K562 (cell line): ENCODE measurements around the gene PGGHG. TPM values are rescaled to one million over a fixed set of nuclear protein-coding genes. Genes with fewer than 3 reads are reported as not detected.
A peak's percentile ranks its signal among the peaks of the same experiment; 100 is the strongest.

Experiments
- DACH1 ChIP-seq: fragments of 450-650 bp; IDR thresholded peaks from 2 replicates; pipeline ENCODE4 v1.6.1; 2018; ENCODE audit not compliant: partially characterized antibody
- DPF2 ChIP-seq: fragments of 450-650 bp; IDR thresholded peaks from 2 replicates; pipeline ENCODE4 v1.6.1; 2016
- ELF4 ChIP-seq: fragments of 450-650 bp; formaldehyde crosslinking; IDR thresholded peaks from 2 replicates; pipeline ENCODE4 v1.4.0; 2022; ENCODE audit warnings: missing genetic modification characterization
- FOXK2 ChIP-seq, 2 experiments: fragments of 450-650 bp; IDR thresholded peaks in 1 of 2; conservative IDR thresholded peaks in 1 of 2; 2 replicates each; pipeline ENCODE4 v1.6.1; 2016; ENCODE audit warnings: low read depth in 2 of 2, mild to moderate bottlenecking in 1 of 2
- HNRNPUL1 ChIP-seq: fragments of 200-400 bp; formaldehyde crosslinking; IDR thresholded peaks from 2 replicates; pipeline ENCODE4 v1.6.1; 2017; ENCODE audit warnings: low read length
- MAFG ChIP-seq: fragments of 450-650 bp; conservative IDR thresholded peaks from 2 replicates; pipeline ENCODE4 v1.6.1; 2016; ENCODE audit warnings: missing genetic modification characterization, missing compliant biosample characterization
- NFRKB ChIP-seq: fragments of 450-650 bp; IDR thresholded peaks from 2 replicates; pipeline ENCODE4 v1.6.1; 2016; ENCODE audit warnings: low read depth
- TBL1XR1 ChIP-seq, 2 experiments: IDR thresholded peaks; 2 replicates each; pipeline ENCODE4 v1.6.1; 2012; ENCODE audit warnings: improper control_type of control experiment in 2 of 2, low read length in 2 of 2, mild to moderate bottlenecking in 1 of 2
- ZFPM2 ChIP-seq: fragments of 250-450 bp; sonication (Bioruptor Pico); IDR thresholded peaks from 2 replicates; pipeline ENCODE4 v1.5.1; 2022; ENCODE audit warnings: mild to moderate bottlenecking
- ZNF121 ChIP-seq: sonication (generic); formaldehyde crosslinking; conservative IDR thresholded peaks from 2 replicates; pipeline ENCODE4 v1.8.0; 2022; ENCODE audit warnings: missing genetic modification reagents
- ZNF24 ChIP-seq: fragments of 450-650 bp; IDR thresholded peaks from 2 replicates; pipeline ENCODE4 v1.6.1; 2016
- polyA plus RNA-seq, 8 experiments: library from polyadenylated mRNA; depleted of rRNA in 4 of 8; stranded (reverse) in 5 of 8; unstranded in 3 of 8; fragments of >200 nt; fragmentation: Nextera tagmentation in 2 of 8; fragmentation: Illumina TruSeq in 1 of 8; extraction: Ambion mirVana in 2 of 8; extraction: Trizol in 1 of 8; gene quantifications; 2 replicates each; pipeline versions ENCODE4 v1.2.1 to v1.2.3, GENCODE V29; 2011 to 2014; ENCODE audit warnings: inconsistent platforms in 1 of 8, missing spikeins in 1 of 8
- total RNA-seq, 7 experiments: library from RNA; depleted of rRNA in 6 of 7; stranded (reverse); fragments of >200 nt in 6 of 7; fragmentation: Illumina TruSeq in 2 of 7; extraction: Trizol in 2 of 7; gene quantifications; 2 replicates each; pipeline versions ENCODE4 v1.2.1 to v1.2.3, GENCODE V29; 2011 to 2021; ENCODE audit warnings: low replicate concordance in 1 of 7
- TF ChIP-seq, protein P1 (sequence below), 2 experiments: fragments of 450-650 bp; IDR thresholded peaks; 2 replicates each; pipeline ENCODE4 v1.6.1; 2018; ENCODE audit warnings: mild to moderate bottlenecking in 2 of 2, low read depth in 1 of 2; ENCODE audit not compliant: partially characterized antibody in 2 of 2
- TF ChIP-seq, protein P2 (sequence below): fragments of 450-650 bp; conservative IDR thresholded peaks from 2 replicates; pipeline ENCODE4 v1.6.1; 2016; ENCODE audit warnings: missing genetic modification characterization, low read depth, mild to moderate bottlenecking, control low read depth, missing compliant biosample characterization
- TF ChIP-seq, protein P3 (sequence below), 2 experiments: IDR thresholded peaks in 1 of 2; conservative IDR thresholded peaks in 1 of 2; 2 replicates each; pipeline ENCODE4 v1.6.1; 2016; ENCODE audit warnings: low read depth in 2 of 2, mild to moderate bottlenecking in 1 of 2, missing compliant biosample characterization in 1 of 2, missing genetic modification characterization in 1 of 2, moderate library complexity in 1 of 2
- TF ChIP-seq, protein P4 (sequence below): sonication (generic); formaldehyde crosslinking; IDR thresholded peaks from 2 replicates; pipeline ENCODE4 v1.8.1; 2023; ENCODE audit warnings: mild to moderate bottlenecking, missing genetic modification reagents
- TF ChIP-seq, protein P5 (sequence below): fragments of 200-800 bp; sonication (Bioruptor generic); IDR thresholded peaks from 2 replicates; pipeline ENCODE4 v1.6.1; 2017; ENCODE audit warnings: missing genetic modification characterization, missing compliant biosample characterization

Gene PGGHG
- total and polyA plus RNA-seq, 9 of the 15 experiments (the other 6 are each of a cell fraction or from before 2014, with no cell fraction given) = 0.38 to 85.1 (median 18.1) TPM

DNA sequence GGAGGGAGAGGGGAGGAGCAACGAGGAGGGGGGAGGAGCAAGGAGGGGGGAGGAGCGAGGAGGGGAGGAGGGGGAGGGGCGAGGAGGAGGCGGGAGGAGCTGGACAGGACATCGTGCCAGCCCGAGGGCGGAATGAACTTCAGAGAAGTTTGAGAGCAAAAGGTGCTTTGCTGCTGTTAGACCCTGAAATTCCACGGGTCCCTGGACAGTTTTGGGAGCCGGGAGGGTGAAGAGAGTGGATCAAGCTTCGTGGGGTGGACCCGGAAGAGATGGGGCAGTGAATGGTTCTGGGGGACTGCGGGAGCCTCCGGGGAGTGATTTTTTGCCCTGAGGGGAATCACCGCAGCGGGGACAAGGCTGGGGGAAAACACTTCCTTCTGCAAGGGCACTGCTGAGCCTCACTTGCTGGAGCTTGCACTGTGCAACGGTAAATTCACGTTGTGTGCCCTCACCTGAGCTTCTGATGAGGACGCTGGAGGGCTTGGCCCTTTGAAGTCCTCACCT is 21.4 kb upstream of the PGGHG start (continued):
- TF ChIP-seq, protein P1, sequence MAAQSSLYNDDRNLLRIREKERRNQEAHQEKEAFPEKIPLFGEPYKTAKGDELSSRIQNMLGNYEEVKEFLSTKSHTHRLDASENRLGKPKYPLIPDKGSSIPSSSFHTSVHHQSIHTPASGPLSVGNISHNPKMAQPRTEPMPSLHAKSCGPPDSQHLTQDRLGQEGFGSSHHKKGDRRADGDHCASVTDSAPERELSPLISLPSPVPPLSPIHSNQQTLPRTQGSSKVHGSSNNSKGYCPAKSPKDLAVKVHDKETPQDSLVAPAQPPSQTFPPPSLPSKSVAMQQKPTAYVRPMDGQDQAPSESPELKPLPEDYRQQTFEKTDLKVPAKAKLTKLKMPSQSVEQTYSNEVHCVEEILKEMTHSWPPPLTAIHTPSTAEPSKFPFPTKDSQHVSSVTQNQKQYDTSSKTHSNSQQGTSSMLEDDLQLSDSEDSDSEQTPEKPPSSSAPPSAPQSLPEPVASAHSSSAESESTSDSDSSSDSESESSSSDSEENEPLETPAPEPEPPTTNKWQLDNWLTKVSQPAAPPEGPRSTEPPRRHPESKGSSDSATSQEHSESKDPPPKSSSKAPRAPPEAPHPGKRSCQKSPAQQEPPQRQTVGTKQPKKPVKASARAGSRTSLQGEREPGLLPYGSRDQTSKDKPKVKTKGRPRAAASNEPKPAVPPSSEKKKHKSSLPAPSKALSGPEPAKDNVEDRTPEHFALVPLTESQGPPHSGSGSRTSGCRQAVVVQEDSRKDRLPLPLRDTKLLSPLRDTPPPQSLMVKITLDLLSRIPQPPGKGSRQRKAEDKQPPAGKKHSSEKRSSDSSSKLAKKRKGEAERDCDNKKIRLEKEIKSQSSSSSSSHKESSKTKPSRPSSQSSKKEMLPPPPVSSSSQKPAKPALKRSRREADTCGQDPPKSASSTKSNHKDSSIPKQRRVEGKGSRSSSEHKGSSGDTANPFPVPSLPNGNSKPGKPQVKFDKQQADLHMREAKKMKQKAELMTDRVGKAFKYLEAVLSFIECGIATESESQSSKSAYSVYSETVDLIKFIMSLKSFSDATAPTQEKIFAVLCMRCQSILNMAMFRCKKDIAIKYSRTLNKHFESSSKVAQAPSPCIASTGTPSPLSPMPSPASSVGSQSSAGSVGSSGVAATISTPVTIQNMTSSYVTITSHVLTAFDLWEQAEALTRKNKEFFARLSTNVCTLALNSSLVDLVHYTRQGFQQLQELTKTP (IDR thresholded peaks at IDR 0.05; ENCODE audit: low read depth in 1 of 2, partially characterized antibody in 2 of 2) = peak in 1 of 2 experiments; percentile 40
- TF ChIP-seq, protein P2, sequence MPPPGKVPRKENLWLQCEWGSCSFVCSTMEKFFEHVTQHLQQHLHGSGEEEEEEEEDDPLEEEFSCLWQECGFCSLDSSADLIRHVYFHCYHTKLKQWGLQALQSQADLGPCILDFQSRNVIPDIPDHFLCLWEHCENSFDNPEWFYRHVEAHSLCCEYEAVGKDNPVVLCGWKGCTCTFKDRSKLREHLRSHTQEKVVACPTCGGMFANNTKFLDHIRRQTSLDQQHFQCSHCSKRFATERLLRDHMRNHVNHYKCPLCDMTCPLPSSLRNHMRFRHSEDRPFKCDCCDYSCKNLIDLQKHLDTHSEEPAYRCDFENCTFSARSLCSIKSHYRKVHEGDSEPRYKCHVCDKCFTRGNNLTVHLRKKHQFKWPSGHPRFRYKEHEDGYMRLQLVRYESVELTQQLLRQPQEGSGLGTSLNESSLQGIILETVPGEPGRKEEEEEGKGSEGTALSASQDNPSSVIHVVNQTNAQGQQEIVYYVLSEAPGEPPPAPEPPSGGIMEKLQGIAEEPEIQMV = no peak
- TF ChIP-seq, protein P3, sequence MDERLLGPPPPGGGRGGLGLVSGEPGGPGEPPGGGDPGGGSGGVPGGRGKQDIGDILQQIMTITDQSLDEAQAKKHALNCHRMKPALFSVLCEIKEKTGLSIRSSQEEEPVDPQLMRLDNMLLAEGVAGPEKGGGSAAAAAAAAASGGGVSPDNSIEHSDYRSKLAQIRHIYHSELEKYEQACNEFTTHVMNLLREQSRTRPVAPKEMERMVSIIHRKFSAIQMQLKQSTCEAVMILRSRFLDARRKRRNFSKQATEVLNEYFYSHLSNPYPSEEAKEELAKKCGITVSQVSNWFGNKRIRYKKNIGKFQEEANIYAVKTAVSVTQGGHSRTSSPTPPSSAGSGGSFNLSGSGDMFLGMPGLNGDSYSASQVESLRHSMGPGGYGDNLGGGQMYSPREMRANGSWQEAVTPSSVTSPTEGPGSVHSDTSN (CRISPR knock-in tag; IDR thresholded peaks at IDR 0.05; ENCODE audit: low read depth) = no peak
- TF ChIP-seq, protein P3 (tag; conservative IDR thresholded peaks at IDR 0.05; ENCODE audit: low read depth) = no peak
- no peak for TF ChIP-seq FOXK2 (conservative IDR thresholded peaks at IDR 0.05 in 1 of 2, IDR thresholded peaks at IDR 0.05 in 1 of 2; ENCODE audit: low read depth in 2 of 2)
- peak; percentile 30 for TF ChIP-seq NFRKB
- no peak for TF ChIP-seq ZNF24
- no peak for TF ChIP-seq ELF4 (CRISPR knock-in tag)
- TF ChIP-seq ZFPM2 (CRISPR knock-in tag) = no peak
- TF ChIP-seq DPF2 = no peak
- no peak for TF ChIP-seq ZNF121 (CRISPR knock-in tag)
- TF ChIP-seq, protein P4, sequence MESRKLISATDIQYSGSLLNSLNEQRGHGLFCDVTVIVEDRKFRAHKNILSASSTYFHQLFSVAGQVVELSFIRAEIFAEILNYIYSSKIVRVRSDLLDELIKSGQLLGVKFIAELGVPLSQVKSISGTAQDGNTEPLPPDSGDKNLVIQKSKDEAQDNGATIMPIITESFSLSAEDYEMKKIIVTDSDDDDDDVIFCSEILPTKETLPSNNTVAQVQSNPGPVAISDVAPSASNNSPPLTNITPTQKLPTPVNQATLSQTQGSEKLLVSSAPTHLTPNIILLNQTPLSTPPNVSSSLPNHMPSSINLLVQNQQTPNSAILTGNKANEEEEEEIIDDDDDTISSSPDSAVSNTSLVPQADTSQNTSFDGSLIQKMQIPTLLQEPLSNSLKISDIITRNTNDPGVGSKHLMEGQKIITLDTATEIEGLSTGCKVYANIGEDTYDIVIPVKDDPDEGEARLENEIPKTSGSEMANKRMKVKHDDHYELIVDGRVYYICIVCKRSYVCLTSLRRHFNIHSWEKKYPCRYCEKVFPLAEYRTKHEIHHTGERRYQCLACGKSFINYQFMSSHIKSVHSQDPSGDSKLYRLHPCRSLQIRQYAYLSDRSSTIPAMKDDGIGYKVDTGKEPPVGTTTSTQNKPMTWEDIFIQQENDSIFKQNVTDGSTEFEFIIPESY (CRISPR knock-in tag) = no peak
- no peak for TF ChIP-seq TBL1XR1 (IDR thresholded peaks at IDR 0.05; ENCODE audit: low read length in 2 of 2)
- TF ChIP-seq, protein P5, sequence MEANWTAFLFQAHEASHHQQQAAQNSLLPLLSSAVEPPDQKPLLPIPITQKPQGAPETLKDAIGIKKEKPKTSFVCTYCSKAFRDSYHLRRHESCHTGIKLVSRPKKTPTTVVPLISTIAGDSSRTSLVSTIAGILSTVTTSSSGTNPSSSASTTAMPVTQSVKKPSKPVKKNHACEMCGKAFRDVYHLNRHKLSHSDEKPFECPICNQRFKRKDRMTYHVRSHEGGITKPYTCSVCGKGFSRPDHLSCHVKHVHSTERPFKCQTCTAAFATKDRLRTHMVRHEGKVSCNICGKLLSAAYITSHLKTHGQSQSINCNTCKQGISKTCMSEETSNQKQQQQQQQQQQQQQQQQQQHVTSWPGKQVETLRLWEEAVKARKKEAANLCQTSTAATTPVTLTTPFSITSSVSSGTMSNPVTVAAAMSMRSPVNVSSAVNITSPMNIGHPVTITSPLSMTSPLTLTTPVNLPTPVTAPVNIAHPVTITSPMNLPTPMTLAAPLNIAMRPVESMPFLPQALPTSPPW (CRISPR knock-in tag) = peak; percentile 91
- TF ChIP-seq MAFG = no peak
- TF ChIP-seq HNRNPUL1 = no peak
- no peak for TF ChIP-seq DACH1
